ENCODE results near the gene EIF4EBP2.

GRCh38 chr10:70358446-70358845 is 45.5 kb upstream of the EIF4EBP2 start:
- no peak for TF ChIP-seq CTCF (IDR thresholded peaks at IDR 0.05)
- no peak for TF ChIP-seq POLR2A (IDR thresholded peaks at IDR 0.05)

Data from thyroid gland (tissue), 4 donors.